SU-DHL-6 (cell line): ENCODE measurements around the gene EPHB2.

ENCODE experiments used
- H2AFZ ChIP-seq: fragments of 200-600 bp; sonication (generic); 2 replicates; pipeline ENCODE4 v1.6.1; 2014; ENCODE audit warnings: low read depth, mild to moderate bottlenecking, moderate library complexity, mixed read lengths, antibody characterized with exemption, low read length; ENCODE audit not compliant: severe bottlenecking
- H3F3A ChIP-seq: fragments of 200-600 bp; shearing (Covaris generic); 2 replicates; pipeline ENCODE4 v1.6.0; 2016; ENCODE audit warnings: antibody characterized with exemption, mild to moderate bottlenecking; ENCODE audit not compliant: insufficient read depth
- H3K27ac ChIP-seq: fragments of 200-600 bp; sonication (generic); 2 replicates; pipeline ENCODE4 v1.5.1; 2016; ENCODE audit warnings: low read depth, mild to moderate bottlenecking, low read length, moderate library complexity, mixed read lengths
- H3K27me3 ChIP-seq: fragments of 200-600 bp; sonication (generic), shearing (Covaris generic); 2 replicates; pipeline ENCODE4 v1.6.0; 2014; ENCODE audit warnings: mild to moderate bottlenecking, low read length
- H3K36me3 ChIP-seq: fragments of 200-600 bp; sonication (generic); 2 replicates; pipeline ENCODE4 v1.6.1; 2014; ENCODE audit warnings: mild to moderate bottlenecking, low read length, mixed read lengths
- H3K4me2 ChIP-seq: fragments of 300-600, 200-600 bp; shearing (Covaris generic), sonication (generic); 2 replicates; pipeline ENCODE4 v1.6.0; 2014; ENCODE audit warnings: low read length, low read depth, mild to moderate bottlenecking; ENCODE audit not compliant: poor library complexity, severe bottlenecking
- H3K4me3 ChIP-seq: fragments of 200-600 bp; sonication (generic); 2 replicates; pipeline ENCODE4 v1.5.1; 2014; ENCODE audit warnings: antibody characterized with exemption, low read length, mild to moderate bottlenecking, mixed read lengths; ENCODE audit not compliant: insufficient read depth, poor library complexity, severe bottlenecking
- H3K79me2 ChIP-seq: fragments of 200-600 bp; sonication (generic); 2 replicates; pipeline ENCODE4 v1.6.1; 2014; ENCODE audit warnings: mild to moderate bottlenecking, low read length, moderate library complexity; ENCODE audit not compliant: insufficient read depth
- H3K9ac ChIP-seq: fragments of 200-600 bp; sonication (generic); 2 replicates; pipeline ENCODE4 v1.7.0; 2014; ENCODE audit warnings: mild to moderate bottlenecking, low read length
- H3K9me2 ChIP-seq: fragments of 200-600 bp; sonication (generic); replicated peaks from 2 replicates; pipeline ENCODE4 v1.6.1; 2014; ENCODE audit warnings: low read length; ENCODE audit not compliant: insufficient read depth
- H3K9me3 ChIP-seq: fragments of 200-600 bp; sonication (generic); 2 replicates; pipeline ENCODE4 v1.6.1; 2014; ENCODE audit warnings: low read length, mixed read lengths; ENCODE audit not compliant: insufficient read depth
- H4K20me1 ChIP-seq: fragments of 200-600 bp; sonication (generic); 2 replicates; pipeline ENCODE4 v1.6.1; 2014; ENCODE audit warnings: low read depth, mild to moderate bottlenecking, antibody characterized with exemption, low read length, moderate library complexity, mixed read lengths
- CTCF ChIP-seq: fragments of 200-600 bp; sonication (generic); IDR thresholded peaks from one replicate; pipeline ENCODE4 v1.5.1; 2017; ENCODE audit warnings: antibody characterized with exemption, mild to moderate bottlenecking, low read length, moderate library complexity; ENCODE audit not compliant: insufficient read depth, poor library complexity, severe bottlenecking
- EZH2phosphoT487 ChIP-seq: fragments of 200-600 bp; sonication (generic), shearing (Covaris generic); conservative IDR thresholded peaks from 2 replicates; pipeline ENCODE4 v1.6.1; 2018; ENCODE audit warnings: mild to moderate bottlenecking, antibody characterized with exemption, low read length, moderate library complexity, mixed read lengths

The EPHB2 gene

GRCh38 chr1:22754824-22755223 lies 44.2 kb downstream of the EPHB2 start:
- H3K9me2 ChIP-seq, result no peaks in the 10 kb centered on the region
- no peaks in the 10 kb centered on the region for H3K9me3 ChIP-seq
- no peak overlapping the region for H2AFZ ChIP-seq
- no peak overlapping the region for H3K4me2 ChIP-seq
- H3K27ac ChIP-seq, result no peak overlapping the region
- no peaks in the 10 kb centered on the region for H3F3A ChIP-seq
- no peaks in the 10 kb centered on the region for H3K36me3 ChIP-seq
- no peak overlapping the region for H3K4me3 ChIP-seq
- H4K20me1 ChIP-seq, result no peaks in the 10 kb centered on the region
- no peak overlapping the region for H3K9ac ChIP-seq
- TF ChIP-seq CTCF, result no peak
- no peaks in the 10 kb centered on the region for H3K27me3 ChIP-seq
- H3K79me2 ChIP-seq, result no peaks in the 10 kb centered on the region

- no peak overlapping the region for H3K9ac ChIP-seq
- TF ChIP-seq CTCF, result no peak
- TF ChIP-seq EZH2phosphoT487, result no peak
- H2AFZ ChIP-seq, result no peak overlapping the region
- no peaks in the 10 kb centered on the region for H3F3A ChIP-seq
- H3K79me2 ChIP-seq, result no peaks in the 10 kb centered on the region
- no peak overlapping the region for H3K4me2 ChIP-seq
- H4K20me1 ChIP-seq, result no peaks in the 10 kb centered on the region
- no peaks in the 10 kb centered on the region for H3K27me3 ChIP-seq
- H3K9me2 ChIP-seq, result no peaks in the 10 kb centered on the region
- no peaks in the 10 kb centered on the region for H3K9me3 ChIP-seq
- no peaks in the 10 kb centered on the region for H3K36me3 ChIP-seq
- H3K4me3 ChIP-seq, result no peak overlapping the region
- no peak overlapping the region for H3K27ac ChIP-seq
These were observed 45.0 kb downstream of the EPHB2 start for GRCh38 chr1:22755641-22756040.

GRCh38 chr1:22756125-22756735 lies 45.6 kb downstream of the EPHB2 start:
- no peaks in the 10 kb centered on the region for H3K79me2 ChIP-seq
- no peaks in the 10 kb centered on the region for H3K9me3 ChIP-seq
- no peak overlapping the region for H3K4me2 ChIP-seq
- H3K27me3 ChIP-seq, result no peaks in the 10 kb centered on the region
- no peaks in the 10 kb centered on the region for H4K20me1 ChIP-seq
- no peaks in the 10 kb centered on the region for H3K36me3 ChIP-seq
- H3K27ac ChIP-seq, result no peak overlapping the region
- TF ChIP-seq CTCF, result no peak
- no peak for TF ChIP-seq EZH2phosphoT487
- H3F3A ChIP-seq, result no peaks in the 10 kb centered on the region
- H3K9ac ChIP-seq, result no peak overlapping the region
- H3K9me2 ChIP-seq, result no peaks in the 10 kb centered on the region
- no peak overlapping the region for H2AFZ ChIP-seq
- no peak overlapping the region for H3K4me3 ChIP-seq

GRCh38 chr1:22760455-22760854 lies 49.8 kb downstream of the EPHB2 start:
- no peak overlapping the region for H3K27ac ChIP-seq
- TF ChIP-seq CTCF, result no peak
- no peak overlapping the region for H3K4me3 ChIP-seq

More at GRCh38 chr1:22760455-22760854, 49.8 kb downstream of the EPHB2 start:
- H4K20me1 ChIP-seq, result no peaks in the 10 kb centered on the region
- no peaks in the 10 kb centered on the region for H3K9me3 ChIP-seq
- H3K27me3 ChIP-seq, result no peaks in the 10 kb centered on the region
- no peaks in the 10 kb centered on the region for H3K36me3 ChIP-seq
- H3K9ac ChIP-seq, result no peak overlapping the region
- no peaks in the 10 kb centered on the region for H3F3A ChIP-seq
- no peaks in the 10 kb centered on the region for H3K9me2 ChIP-seq
- H2AFZ ChIP-seq, result no peak overlapping the region
- no peaks in the 10 kb centered on the region for H3K79me2 ChIP-seq
- H3K4me2 ChIP-seq, result no peak overlapping the region
